ENCODE measurements around the gene KIF1A. TPM values are rescaled to one million over a fixed set of nuclear protein-coding genes. Genes with fewer than 3 reads are reported as not detected.

The KIF1A gene
- total RNA-seq, 1 donor from 2014 or later = 0.24 TPM

DNA sequence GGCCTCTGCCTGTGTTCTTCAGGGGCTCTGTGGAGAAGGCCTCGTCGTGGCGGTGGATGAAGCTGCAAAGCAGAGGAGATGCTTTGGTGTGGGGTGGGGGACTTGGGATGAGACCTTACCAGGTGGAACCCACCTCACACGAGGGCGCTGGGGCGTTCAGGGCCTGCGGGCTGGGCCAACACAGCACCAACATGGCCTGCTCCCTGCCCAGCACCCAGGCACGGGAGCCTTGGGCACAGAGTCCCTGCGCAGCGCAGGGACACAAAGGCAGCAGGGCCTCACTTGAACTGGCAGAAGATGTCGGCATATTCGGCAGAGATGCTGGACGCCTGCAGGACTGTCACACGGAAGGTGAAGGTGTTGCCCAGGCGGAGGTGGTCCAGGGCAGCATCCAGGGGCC is 74.6 kb downstream of the KIF1A start:
- Histone ChIP-seq H3K36me3 (no peaks in the 10 kb centered on the region), H3K4me1 (no peaks in the 10 kb centered on the region), H3K4me3 (no peak overlapping the region), H3K27me3 (ENCODE audit: low read depth) (peaks cover 3% of the 10 kb centered on the region), H3K27ac (no peak overlapping the region), H3K9me3 (no peaks in the 10 kb centered on the region)
- DNase-seq = no peak
- ATAC-seq = no peak
- intact Hi-C loops (cut with DNase I) = no loop called here
- TF ChIP-seq, protein P1, sequence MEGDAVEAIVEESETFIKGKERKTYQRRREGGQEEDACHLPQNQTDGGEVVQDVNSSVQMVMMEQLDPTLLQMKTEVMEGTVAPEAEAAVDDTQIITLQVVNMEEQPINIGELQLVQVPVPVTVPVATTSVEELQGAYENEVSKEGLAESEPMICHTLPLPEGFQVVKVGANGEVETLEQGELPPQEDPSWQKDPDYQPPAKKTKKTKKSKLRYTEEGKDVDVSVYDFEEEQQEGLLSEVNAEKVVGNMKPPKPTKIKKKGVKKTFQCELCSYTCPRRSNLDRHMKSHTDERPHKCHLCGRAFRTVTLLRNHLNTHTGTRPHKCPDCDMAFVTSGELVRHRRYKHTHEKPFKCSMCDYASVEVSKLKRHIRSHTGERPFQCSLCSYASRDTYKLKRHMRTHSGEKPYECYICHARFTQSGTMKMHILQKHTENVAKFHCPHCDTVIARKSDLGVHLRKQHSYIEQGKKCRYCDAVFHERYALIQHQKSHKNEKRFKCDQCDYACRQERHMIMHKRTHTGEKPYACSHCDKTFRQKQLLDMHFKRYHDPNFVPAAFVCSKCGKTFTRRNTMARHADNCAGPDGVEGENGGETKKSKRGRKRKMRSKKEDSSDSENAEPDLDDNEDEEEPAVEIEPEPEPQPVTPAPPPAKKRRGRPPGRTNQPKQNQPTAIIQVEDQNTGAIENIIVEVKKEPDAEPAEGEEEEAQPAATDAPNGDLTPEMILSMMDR (IDR thresholded peaks at IDR 0.05) = no peak

DNA sequence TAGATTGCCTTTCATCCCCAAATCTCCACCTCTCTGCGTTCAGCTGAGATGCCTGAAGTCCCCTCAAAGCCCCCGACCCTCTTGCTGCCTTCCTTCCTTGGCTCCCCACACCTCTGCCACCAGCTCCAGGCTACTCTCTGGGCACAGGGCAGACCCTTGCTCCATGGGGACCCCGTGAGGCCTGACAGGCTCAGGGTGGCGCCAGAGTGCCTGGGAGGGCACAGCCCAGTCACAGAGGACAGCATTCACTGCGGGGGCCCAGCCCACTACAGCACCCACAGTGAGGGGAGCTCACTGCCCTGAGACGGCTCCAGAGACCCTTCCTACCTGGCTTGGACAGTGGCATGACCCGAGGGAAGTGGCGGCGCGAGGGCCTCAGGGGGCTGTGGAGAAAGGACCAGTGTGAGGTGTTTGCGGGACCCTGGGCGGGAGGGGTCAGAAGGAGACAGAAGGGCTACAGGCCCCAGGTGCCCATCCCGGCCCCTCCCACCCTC is 77.4 kb downstream of the KIF1A start:
- Histone ChIP-seq H3K4me3 (no peak overlapping the region), H3K36me3 (no peaks in the 10 kb centered on the region), H3K4me1 (no peaks in the 10 kb centered on the region), H3K27me3 (ENCODE audit: low read depth) (peaks cover 3% of the 10 kb centered on the region), H3K9me3 (no peaks in the 10 kb centered on the region), H3K27ac (no peak overlapping the region)
- intact Hi-C loops (cut with DNase I) = no loop called here
- DNase-seq = no peak
- no peak for ATAC-seq
- TF ChIP-seq, protein P1 (IDR thresholded peaks at IDR 0.05) = no peak

- TF ChIP-seq, protein P1 (IDR thresholded peaks at IDR 0.05) = no peak
- Histone ChIP-seq H3K27ac (no peak overlapping the region), H3K4me1 (no peaks in the 10 kb centered on the region), H3K36me3 (no peaks in the 10 kb centered on the region), H3K27me3 (ENCODE audit: low read depth) (peaks cover 3% of the 10 kb centered on the region), H3K9me3 (no peaks in the 10 kb centered on the region), H3K4me3 (no peak overlapping the region)
- no peak for DNase-seq
- intact Hi-C loops (cut with DNase I) = no loop called here
- ATAC-seq = no peak
These were observed 78.9 kb downstream of the KIF1A start for GRCh38 chr2:240741091-240741490.

DNA sequence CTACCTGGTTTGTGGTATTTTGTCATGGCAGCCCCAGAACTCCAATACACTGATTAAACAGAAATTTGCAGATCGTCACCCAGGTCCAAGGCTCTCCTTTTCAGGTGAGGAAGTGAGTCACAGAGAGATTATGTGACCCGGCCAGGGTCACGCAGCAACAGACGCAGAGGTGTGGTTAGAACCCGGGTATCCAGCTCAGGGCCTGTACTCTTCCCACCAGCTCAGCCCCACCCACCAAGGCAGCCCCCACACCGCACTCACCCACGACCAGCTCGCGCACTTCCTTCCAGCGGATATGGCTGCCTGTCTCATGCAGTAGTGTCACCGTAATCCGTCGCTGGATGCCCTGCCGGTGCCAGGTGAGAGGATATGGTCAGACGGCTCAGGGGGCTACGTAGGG is 80.2 kb downstream of the KIF1A start:
- no peaks in the 10 kb centered on the region for H3K36me3 ChIP-seq
- TF ChIP-seq, protein P1 (IDR thresholded peaks at IDR 0.05) = no peak
- H3K9me3 ChIP-seq = no peaks in the 10 kb centered on the region
- H3K4me1 ChIP-seq = no peaks in the 10 kb centered on the region
- no peak for DNase-seq
- no peak overlapping the region for H3K4me3 ChIP-seq
- intact Hi-C loops (cut with DNase I) = no loop called here
- peaks cover 3% of the 10 kb centered on the region for H3K27me3 ChIP-seq (ENCODE audit: low read depth)
- H3K27ac ChIP-seq = no peak overlapping the region
- ATAC-seq = no peak

- Histone ChIP-seq H3K27me3 (ENCODE audit: low read depth) (peaks cover 3% of the 10 kb centered on the region), H3K4me3 (no peak overlapping the region), H3K9me3 (no peaks in the 10 kb centered on the region), H3K27ac (no peak overlapping the region), H3K4me1 (no peaks in the 10 kb centered on the region), H3K36me3 (no peaks in the 10 kb centered on the region)
- intact Hi-C loops (cut with DNase I) = no loop called here
- no peak for DNase-seq
- TF ChIP-seq, protein P1 (IDR thresholded peaks at IDR 0.05) = no peak
- ATAC-seq = no peak
These were observed 82.1 kb downstream of the KIF1A start for GRCh38 chr2:240737958-240738357.

- Histone ChIP-seq H3K4me1 (no peaks in the 10 kb centered on the region), H3K4me3 (no peak overlapping the region), H3K9me3 (no peaks in the 10 kb centered on the region), H3K36me3 (no peaks in the 10 kb centered on the region), H3K27ac (no peak overlapping the region), H3K27me3 (ENCODE audit: low read depth) (peaks cover 3% of the 10 kb centered on the region)
- intact Hi-C loops (cut with DNase I) = no loop called here
- TF ChIP-seq, protein P1 (IDR thresholded peaks at IDR 0.05) = no peak
- ATAC-seq = no peak
- no peak for DNase-seq
These were observed 82.5 kb downstream of the KIF1A start for GRCh38 chr2:240737512-240737911.

All from lower lobe of right lung (tissue), 2 donors.